Measurements from ENCODE around the gene NPAS3. TPM values are rescaled to one million over a fixed set of nuclear protein-coding genes. Genes with fewer than 3 reads are reported as not detected.

The NPAS3 gene
- total RNA-seq, 1 donor from 2014 or later = not detected

- Histone ChIP-seq H3K27ac (no peak overlapping the region), H3K4me2 (no peak overlapping the region), H3K4me3 (no peak overlapping the region), H3F3A (ENCODE audit: low read depth) (peaks cover 12% of the 10 kb centered on the region), H2AFZ (replicated peaks) (no peak overlapping the region), H4K20me1 (ENCODE audit: low read depth) (no peaks in the 10 kb centered on the region), H3K79me2 (ENCODE audit: low read depth) (no peaks in the 10 kb centered on the region), H3K27me3 (no peaks in the 10 kb centered on the region), H3K36me3 (no peaks in the 10 kb centered on the region), H3K4me1 (peaks cover 29% of the 10 kb centered on the region), H3K9me3 (ENCODE audit: low read depth) (no peaks in the 10 kb centered on the region), H3K9ac (no peak overlapping the region)
- Mint-ChIP-seq H3K4me3 (no peak overlapping the region), H3K4me1 (peaks cover 28% of the 10 kb centered on the region), H3K27me3 (ENCODE audit: insufficient read depth, low read depth) (peaks cover 5% of the 10 kb centered on the region), H3K27ac (no peak overlapping the region), H3K36me3 (no peaks in the 10 kb centered on the region), H3K9me3 (no peaks in the 10 kb centered on the region)
- DNase-seq (ENCODE audit: low spot score) = no peak
- no peak for TF ChIP-seq EZH2 (IDR thresholded peaks at IDR 0.05)
- TF ChIP-seq CTCF (IDR thresholded peaks at IDR 0.05) = no peak
- no peak for TF ChIP-seq EZH2phosphoT487 (IDR thresholded peaks at IDR 0.05)
These were observed 913.3 kb downstream of the NPAS3 start for GRCh38 chr14:33851931-33852330.
